ENCODE results near the gene PRKCE. TPM values are rescaled to one million over a fixed set of nuclear protein-coding genes. Genes with fewer than 3 reads are reported as not detected.

PRKCE gene
- total and polyA plus RNA-seq, 2 experiments from 2014 or later, result 0.94 to 1.2 TPM

DNA sequence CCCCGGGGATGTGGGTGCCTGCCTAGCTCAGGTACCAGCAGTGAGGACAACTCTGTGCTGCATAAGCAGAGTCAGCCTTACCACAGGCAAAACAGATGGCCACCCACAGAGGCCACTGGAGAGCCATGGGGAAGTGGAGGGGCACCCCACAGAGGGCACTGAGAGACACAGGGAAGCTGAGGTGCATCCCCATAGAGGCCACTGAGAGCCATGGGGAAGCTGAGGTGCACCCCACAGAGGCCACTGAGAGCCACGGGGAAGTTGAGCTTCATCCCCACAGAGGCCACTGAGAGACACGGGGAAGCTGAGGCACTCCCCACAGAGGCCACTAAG is 511.6 kb downstream of the PRKCE start:
- Histone ChIP-seq H3K27me3 (ENCODE audit: insufficient read depth) (no peaks in the 10 kb centered on the region), H3K79me2 (replicated peaks; ENCODE audit: insufficient read depth) (no peaks in the 10 kb centered on the region), H4K20me1 (replicated peaks; ENCODE audit: insufficient read depth) (no peaks in the 10 kb centered on the region), H2AFZ (no peak overlapping the region), H3K4me2 (no peak overlapping the region), H3K9me2 (ENCODE audit: insufficient read depth) (peaks cover 7% of the 10 kb centered on the region; the same call in 1 of the 2 replicates), H3K36me3 (ENCODE audit: insufficient read depth) (no peaks in the 10 kb centered on the region), H3F3A (replicated peaks; ENCODE audit: low read depth) (no peaks in the 10 kb centered on the region), H3K27ac (ENCODE audit: low read depth) (no peak overlapping the region), H3K4me1 (ENCODE audit: insufficient read depth) (no peaks in the 10 kb centered on the region), H3K4me3 (no peak overlapping the region)
- Mint-ChIP-seq H3K9me3 (no peaks in the 10 kb centered on the region), H3K27ac (no peak overlapping the region), H3K4me1 (peaks cover 2% of the 10 kb centered on the region; the same call in 1 of the 3 replicates), H3K4me3 (no peak overlapping the region), H3K27me3 (ENCODE audit: insufficient read depth, low read depth, poor library complexity) (peaks cover 5% of the 10 kb centered on the region), H3K36me3 (ENCODE audit: low read depth) (no peaks in the 10 kb centered on the region)
- ATAC-seq (no peak), DNase-seq (ENCODE audit: low spot score) (no peak)
- TF ChIP-seq EZH2phosphoT487 (IDR thresholded peaks at IDR 0.05; ENCODE audit: unreplicated experiment) (no peak), JUNB (IDR thresholded peaks at IDR 0.05; ENCODE audit: unreplicated experiment) (no peak), POLR2AphosphoS5 (IDR thresholded peaks at IDR 0.05; ENCODE audit: low read depth) (no peak), CREB1 (CRISPR knock-in tag; IDR thresholded peaks at IDR 0.05; ENCODE audit: low read depth) (no peak), NANOG (IDR thresholded peaks at IDR 0.05; ENCODE audit: borderline replicate concordance) (no peak), STAT1 (IDR thresholded peaks at IDR 0.05; ENCODE audit: unreplicated experiment) (no peak), ZNF114 (CRISPR knock-in tag; IDR thresholded peaks at IDR 0.05) (no peak), EZH2 (IDR thresholded peaks at IDR 0.05; ENCODE audit: low read depth, unreplicated experiment) (no peak), ZNF331 (CRISPR knock-in tag; IDR thresholded peaks at IDR 0.05; ENCODE audit: low read depth) (no peak)
- TF ChIP-seq, protein P1, sequence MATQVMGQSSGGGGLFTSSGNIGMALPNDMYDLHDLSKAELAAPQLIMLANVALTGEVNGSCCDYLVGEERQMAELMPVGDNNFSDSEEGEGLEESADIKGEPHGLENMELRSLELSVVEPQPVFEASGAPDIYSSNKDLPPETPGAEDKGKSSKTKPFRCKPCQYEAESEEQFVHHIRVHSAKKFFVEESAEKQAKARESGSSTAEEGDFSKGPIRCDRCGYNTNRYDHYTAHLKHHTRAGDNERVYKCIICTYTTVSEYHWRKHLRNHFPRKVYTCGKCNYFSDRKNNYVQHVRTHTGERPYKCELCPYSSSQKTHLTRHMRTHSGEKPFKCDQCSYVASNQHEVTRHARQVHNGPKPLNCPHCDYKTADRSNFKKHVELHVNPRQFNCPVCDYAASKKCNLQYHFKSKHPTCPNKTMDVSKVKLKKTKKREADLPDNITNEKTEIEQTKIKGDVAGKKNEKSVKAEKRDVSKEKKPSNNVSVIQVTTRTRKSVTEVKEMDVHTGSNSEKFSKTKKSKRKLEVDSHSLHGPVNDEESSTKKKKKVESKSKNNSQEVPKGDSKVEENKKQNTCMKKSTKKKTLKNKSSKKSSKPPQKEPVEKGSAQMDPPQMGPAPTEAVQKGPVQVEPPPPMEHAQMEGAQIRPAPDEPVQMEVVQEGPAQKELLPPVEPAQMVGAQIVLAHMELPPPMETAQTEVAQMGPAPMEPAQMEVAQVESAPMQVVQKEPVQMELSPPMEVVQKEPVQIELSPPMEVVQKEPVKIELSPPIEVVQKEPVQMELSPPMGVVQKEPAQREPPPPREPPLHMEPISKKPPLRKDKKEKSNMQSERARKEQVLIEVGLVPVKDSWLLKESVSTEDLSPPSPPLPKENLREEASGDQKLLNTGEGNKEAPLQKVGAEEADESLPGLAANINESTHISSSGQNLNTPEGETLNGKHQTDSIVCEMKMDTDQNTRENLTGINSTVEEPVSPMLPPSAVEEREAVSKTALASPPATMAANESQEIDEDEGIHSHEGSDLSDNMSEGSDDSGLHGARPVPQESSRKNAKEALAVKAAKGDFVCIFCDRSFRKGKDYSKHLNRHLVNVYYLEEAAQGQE (IDR thresholded peaks at IDR 0.05; ENCODE audit: unreplicated experiment), result no peak
- TF ChIP-seq, protein P2, sequence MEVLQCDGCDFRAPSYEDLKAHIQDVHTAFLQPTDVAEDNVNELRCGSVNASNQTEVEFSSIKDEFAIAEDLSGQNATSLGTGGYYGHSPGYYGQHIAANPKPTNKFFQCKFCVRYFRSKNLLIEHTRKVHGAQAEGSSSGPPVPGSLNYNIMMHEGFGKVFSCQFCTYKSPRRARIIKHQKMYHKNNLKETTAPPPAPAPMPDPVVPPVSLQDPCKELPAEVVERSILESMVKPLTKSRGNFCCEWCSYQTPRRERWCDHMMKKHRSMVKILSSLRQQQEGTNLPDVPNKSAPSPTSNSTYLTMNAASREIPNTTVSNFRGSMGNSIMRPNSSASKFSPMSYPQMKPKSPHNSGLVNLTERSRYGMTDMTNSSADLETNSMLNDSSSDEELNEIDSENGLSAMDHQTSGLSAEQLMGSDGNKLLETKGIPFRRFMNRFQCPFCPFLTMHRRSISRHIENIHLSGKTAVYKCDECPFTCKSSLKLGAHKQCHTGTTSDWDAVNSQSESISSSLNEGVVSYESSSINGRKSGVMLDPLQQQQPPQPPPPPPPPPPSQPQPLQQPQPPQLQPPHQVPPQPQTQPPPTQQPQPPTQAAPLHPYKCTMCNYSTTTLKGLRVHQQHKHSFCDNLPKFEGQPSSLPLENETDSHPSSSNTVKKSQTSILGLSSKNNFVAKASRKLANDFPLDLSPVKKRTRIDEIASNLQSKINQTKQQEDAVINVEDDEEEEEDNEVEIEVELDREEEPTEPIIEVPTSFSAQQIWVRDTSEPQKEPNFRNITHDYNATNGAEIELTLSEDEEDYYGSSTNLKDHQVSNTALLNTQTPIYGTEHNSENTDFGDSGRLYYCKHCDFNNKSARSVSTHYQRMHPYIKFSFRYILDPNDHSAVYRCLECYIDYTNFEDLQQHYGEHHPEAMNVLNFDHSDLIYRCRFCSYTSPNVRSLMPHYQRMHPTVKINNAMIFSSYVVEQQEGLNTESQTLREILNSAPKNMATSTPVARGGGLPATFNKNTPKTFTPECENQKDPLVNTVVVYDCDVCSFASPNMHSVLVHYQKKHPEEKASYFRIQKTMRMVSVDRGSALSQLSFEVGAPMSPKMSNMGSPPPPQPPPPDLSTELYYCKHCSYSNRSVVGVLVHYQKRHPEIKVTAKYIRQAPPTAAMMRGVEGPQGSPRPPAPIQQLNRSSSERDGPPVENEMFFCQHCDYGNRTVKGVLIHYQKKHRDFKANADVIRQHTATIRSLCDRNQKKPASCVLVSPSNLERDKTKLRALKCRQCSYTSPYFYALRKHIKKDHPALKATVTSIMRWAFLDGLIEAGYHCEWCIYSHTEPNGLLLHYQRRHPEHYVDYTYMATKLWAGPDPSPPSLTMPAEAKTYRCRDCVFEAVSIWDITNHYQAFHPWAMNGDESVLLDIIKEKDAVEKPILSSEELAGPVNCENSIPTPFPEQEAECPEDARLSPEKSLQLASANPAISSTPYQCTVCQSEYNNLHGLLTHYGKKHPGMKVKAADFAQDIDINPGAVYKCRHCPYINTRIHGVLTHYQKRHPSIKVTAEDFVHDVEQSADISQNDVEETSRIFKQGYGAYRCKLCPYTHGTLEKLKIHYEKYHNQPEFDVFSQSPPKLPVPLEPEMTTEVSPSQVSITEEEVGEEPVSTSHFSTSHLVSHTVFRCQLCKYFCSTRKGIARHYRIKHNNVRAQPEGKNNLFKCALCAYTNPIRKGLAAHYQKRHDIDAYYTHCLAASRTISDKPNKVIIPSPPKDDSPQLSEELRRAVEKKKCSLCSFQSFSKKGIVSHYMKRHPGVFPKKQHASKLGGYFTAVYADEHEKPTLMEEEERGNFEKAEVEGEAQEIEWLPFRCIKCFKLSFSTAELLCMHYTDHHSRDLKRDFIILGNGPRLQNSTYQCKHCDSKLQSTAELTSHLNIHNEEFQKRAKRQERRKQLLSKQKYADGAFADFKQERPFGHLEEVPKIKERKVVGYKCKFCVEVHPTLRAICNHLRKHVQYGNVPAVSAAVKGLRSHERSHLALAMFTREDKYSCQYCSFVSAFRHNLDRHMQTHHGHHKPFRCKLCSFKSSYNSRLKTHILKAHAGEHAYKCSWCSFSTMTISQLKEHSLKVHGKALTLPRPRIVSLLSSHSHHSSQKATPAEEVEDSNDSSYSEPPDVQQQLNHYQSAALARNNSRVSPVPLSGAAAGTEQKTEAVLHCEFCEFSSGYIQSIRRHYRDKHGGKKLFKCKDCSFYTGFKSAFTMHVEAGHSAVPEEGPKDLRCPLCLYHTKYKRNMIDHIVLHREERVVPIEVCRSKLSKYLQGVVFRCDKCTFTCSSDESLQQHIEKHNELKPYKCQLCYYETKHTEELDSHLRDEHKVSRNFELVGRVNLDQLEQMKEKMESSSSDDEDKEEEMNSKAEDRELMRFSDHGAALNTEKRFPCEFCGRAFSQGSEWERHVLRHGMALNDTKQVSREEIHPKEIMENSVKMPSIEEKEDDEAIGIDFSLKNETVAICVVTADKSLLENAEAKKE (CRISPR knock-in tag; IDR thresholded peaks at IDR 0.05), result no peak
- TF ChIP-seq, protein P3, sequence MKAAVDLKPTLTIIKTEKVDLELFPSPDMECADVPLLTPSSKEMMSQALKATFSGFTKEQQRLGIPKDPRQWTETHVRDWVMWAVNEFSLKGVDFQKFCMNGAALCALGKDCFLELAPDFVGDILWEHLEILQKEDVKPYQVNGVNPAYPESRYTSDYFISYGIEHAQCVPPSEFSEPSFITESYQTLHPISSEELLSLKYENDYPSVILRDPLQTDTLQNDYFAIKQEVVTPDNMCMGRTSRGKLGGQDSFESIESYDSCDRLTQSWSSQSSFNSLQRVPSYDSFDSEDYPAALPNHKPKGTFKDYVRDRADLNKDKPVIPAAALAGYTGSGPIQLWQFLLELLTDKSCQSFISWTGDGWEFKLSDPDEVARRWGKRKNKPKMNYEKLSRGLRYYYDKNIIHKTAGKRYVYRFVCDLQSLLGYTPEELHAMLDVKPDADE (IDR thresholded peaks at IDR 0.05), result no peak
- TF ChIP-seq, protein P4, sequence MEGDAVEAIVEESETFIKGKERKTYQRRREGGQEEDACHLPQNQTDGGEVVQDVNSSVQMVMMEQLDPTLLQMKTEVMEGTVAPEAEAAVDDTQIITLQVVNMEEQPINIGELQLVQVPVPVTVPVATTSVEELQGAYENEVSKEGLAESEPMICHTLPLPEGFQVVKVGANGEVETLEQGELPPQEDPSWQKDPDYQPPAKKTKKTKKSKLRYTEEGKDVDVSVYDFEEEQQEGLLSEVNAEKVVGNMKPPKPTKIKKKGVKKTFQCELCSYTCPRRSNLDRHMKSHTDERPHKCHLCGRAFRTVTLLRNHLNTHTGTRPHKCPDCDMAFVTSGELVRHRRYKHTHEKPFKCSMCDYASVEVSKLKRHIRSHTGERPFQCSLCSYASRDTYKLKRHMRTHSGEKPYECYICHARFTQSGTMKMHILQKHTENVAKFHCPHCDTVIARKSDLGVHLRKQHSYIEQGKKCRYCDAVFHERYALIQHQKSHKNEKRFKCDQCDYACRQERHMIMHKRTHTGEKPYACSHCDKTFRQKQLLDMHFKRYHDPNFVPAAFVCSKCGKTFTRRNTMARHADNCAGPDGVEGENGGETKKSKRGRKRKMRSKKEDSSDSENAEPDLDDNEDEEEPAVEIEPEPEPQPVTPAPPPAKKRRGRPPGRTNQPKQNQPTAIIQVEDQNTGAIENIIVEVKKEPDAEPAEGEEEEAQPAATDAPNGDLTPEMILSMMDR (conservative IDR thresholded peaks at IDR 0.05; ENCODE audit: low read depth in 2 of 2), result no peak
